HG02759 (cell line): ENCODE results near the gene KCNJ5.

Experiments
- ATAC-seq: cut with Tn5 transposase; IDR thresholded peaks from one replicate; pipeline ENCODE4 v1.9.1; 2021; ENCODE audit warnings: mild to moderate bottlenecking, moderate library complexity; ENCODE audit not compliant: unreplicated experiment

The KCNJ5 gene

DNA sequence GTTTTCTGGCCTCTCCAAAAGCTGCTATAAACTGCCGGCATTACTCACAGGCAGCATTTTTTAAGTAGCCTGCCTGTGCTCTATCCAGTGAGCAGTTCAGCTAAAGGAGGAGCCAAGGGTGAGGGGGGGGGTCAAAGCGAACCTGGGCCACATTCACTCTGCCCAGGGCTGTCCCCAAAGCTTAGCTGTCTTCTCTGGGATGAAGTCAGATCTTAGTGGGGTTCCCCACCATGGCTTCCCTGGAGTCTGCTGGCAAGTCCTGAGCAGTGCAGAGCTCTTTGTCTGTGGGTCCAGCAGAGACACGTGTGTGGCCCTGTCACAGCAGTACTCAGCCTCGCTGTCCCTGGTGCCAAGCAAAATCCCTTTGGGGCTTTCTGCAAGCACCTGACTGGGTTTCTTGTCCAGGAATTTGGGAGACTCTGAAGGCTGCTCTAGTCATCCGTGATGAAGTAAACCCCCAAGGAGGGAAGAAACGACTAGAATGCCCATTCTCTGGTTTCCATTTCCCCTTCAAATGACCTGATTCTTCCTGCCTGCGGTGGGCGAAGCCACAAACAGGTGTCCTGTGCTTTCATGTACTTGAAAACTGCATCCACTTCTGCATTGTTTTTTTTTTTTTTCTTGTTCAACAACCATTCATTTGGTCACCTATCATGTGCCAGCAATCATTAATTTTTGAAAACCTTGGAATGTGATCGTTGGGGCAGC lies 2.6 kb downstream of the KCNJ5 start:
- ATAC-seq: peak; percentile 67

DNA sequence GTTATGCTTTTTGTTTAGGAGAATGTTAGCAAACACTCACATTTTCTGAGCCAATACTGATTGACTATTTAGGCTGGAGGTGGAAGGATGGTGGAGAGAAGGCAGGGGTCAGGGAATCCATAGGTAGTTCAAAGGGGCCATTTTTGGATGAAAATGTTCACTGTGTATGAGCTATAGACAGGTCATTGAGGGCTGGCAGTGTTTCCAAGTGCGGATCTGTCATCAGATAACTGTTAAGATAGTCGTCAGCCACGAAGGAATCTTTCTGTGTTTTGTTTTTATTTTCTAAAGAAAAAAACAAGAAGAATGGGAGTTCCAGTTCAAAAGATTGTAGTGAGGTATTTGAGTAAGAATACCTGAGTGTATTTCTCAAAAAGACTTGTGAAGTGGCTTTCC lies 3.1 kb downstream of the KCNJ5 start:
- peak; percentile 6 for ATAC-seq

DNA sequence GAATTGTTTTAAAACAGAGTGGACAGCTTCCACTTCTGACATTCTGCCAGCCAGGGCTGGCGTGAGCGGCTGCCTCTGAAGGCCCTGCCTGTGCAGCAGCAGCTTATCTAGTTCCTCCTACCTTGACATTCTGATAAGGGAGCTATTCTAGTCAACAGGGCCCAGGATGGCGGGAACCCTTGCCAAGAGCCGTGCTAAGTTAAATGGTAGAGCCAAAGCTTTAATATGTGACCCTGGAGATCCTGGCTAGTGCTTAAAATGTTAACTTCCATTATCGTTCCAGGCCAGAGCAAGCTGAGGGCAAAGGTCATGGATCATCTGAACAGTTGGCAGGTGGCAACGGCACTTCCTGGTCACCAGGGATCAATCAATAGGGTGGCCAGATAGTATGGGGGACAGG lies 3.5 kb downstream of the KCNJ5 start:
- no peak for ATAC-seq

DNA sequence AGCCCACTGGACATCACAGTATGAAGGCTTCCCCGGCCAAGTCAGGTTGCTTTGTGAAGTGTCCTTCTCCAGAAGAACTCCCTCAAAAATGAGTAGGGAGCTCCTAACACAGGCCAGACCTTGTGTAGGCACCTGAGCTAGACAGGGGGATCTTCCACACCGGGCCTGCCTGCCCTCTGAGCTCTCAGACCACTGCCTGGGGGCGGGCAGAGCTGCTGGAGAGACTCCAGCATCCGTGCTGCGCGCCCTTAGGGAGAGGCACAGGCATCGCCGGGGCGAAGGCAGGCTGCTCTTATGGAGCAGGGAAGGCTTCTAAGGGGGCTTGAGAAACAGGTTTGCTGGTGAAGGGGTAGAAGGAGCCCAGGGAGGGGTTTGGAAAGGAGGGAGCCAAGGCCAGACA lies 4.4 kb downstream of the KCNJ5 start:
- ATAC-seq: no peak

DNA sequence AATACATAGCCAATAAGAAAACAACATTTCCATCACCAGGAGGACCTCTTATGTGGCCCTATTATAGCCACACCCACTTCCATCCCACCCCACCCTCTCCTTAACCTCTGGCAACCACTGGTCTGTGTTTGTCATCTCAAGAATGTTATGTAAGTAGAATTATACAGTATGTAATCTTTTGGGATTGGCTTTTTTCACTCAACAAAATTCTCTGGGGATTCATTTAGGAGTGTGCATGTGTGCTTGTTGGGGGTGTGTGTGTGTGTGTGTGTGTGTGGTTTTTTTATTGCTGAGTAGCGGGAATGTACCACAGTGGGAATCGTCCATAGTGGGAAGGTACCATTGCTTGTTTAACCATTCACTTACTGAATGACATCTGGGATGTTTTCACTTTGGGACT lies 5.2 kb downstream of the KCNJ5 start:
- no peak for ATAC-seq

DNA sequence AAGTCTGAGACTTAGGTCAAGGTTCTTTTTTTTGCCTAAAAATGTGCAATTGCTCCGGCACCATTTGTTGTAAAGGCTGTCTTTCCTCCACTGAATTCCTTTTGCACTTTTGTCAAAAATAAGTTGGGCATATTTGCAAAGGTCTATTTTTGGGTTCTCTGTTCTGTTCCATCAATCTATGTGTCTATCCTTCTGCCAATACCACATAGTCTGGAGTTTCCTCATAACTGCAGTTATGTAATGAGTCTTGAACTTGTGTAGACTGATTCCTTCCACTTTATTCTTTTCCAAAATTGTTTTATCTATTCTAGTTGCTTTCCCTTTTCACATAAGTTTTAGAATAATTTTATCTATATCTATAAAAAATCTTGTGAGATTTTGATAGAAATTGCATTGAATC lies 6.7 kb downstream of the KCNJ5 start:
- ATAC-seq: no peak

DNA sequence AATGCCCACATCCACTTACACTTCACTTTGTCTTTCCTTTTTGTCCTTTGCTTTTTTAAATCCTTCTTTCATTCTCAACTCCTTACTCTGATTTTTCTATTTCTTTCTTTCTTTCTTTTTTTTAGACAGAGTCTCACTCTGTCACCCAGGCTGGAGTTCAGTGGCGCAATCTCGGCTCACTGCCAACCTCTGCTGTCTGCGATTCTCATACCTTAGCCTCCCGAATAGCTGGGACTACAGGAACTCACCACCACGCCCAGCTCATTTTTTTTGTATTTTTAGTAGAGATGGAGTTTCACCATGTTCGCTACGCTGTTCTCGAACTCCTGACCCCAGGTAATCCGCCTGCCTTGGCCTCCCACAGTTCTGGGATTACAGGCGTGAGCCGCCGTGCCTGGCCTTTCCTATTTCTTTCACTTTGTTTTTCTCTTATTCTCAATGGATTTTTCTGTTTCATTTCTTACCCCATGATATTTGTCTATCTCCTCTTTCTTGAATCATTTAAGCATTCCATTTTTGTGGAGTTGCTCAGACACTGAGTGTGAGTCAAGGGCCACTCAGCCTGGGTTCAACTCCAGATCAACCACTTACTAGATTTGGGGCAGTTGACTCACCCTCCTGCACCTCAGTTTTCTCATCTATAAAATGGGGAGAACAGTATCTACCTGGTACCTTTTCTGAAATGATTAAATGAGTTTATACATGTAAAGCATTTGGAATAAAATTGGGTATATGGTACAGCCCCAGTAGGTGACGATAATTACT lies 7.6 kb downstream of the KCNJ5 start:
- ATAC-seq: no peak

DNA sequence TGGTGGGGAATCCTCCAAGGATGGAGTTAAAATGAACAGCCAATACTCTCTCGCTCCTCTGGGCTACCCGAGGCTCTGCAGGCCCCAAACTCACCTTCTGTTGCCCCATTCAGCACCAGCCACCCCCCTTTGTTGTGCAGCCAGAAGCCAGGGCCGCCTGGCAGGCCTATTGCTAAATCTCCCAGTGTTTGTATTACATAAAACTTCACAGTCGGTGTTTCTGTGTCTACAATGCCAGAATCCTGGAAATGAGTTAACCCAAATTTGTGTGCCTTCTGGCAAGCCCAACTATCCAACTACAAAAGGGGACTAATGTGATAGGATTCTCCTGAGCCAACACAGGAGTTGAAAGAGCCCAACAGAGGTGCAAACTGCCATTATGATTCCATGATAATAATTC lies 9.3 kb downstream of the KCNJ5 start:
- ATAC-seq: no peak

DNA sequence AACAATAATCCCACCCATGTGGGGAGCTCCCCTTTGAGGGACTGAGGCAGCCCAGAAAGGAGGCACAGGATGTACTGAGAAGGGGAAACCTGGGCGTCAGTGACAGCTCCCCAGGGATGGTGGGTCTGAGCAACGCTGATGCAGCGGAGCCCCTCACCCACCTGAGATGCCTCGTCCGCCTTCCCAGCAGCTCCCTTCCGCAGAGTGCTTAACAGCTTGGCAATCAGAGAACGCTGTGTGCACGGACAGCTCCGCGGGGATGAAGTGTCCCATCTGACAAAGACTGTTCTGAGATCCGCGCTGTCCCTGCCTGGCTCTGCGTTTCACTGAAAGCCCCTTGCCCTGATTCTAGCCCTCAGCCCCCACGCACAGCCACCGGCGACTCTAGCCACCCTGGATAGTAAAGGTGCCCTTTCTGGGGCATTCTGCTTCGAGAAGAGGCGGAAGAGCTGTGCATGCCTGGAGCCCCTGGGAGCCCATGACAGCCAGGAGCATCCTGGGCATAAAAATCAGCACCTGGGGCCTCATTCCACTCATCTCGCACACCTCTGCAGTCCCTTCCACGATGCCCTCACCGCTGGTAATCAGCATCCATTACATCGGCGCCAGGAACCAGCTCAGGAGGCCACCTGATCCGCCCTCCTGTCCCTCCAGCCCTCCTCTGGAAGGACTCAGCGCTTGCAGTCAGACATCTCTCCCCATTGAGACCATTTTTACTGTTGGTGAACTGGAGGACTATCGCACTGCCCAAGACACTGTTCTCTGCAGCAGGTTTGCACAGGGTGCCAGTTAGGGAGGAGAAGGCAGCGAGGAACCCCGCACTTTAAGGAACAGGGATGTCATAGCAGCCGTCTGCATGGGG lies 10.7 kb downstream of the KCNJ5 start:
- ATAC-seq: no peak

DNA sequence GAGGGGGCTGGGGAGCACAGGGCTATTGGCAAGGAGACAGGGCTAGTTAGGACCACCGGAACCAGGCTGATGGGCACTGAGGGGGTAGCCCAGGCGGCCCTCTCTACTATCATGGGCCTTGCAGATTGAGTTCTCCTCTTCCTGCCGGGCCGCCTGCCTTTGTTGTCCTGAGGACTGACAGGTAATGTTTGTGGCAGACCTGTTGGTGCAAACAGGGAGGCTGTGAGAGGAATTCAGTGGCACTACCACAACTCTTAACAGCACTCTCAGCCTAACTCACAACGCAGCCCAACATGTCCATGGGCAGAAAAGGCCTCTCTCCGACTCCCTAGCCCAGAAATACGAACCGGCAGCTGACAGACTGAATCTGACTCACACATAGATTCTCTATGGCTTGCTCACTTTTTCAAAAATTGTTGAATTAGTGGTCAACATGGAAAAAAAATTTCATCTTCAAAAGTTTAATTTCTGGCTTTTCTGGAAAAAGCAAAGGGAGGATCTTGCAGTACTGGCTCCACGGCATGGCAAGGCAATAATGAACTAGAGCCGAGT lies 11.4 kb downstream of the KCNJ5 start:
- no peak for ATAC-seq

DNA sequence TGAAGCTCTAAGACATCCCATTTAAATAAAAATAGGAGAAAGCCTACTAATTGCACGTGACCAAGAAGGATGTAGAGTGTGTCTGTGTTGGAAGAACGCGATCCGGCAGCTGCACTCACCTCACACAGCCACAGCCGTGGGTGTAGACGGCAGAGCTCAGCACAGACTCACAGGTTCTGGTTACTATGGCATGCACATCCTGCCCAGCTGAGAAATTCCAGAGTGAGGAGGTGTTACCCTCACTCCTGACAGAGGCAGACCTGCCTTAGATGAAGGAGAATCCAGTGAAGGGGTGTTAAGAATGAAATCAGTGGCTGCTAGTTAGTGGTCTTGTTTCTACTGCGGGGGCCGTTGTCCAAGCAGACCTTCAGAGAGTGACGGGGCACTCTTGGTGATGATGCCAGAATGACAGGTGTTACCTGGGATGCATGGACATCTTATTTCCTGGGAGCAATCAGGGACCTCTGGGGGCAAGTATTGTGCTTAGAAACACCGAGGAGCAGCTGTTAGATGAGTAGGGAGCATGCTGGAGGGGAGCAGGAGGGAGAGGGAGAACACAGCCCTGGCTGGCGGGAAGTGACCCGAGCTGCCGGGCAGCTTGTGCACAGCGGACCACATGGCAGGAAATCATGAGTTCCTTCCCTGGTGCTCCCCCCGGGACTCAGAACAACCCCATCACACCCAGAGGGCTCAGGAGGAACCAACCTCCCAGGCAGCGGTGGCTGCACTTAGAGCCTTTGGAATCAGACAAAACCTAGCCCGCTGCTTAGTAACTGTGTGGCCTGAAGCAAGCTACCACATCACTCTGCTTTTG lies 12.3 kb downstream of the KCNJ5 start:
- no peak for ATAC-seq

DNA sequence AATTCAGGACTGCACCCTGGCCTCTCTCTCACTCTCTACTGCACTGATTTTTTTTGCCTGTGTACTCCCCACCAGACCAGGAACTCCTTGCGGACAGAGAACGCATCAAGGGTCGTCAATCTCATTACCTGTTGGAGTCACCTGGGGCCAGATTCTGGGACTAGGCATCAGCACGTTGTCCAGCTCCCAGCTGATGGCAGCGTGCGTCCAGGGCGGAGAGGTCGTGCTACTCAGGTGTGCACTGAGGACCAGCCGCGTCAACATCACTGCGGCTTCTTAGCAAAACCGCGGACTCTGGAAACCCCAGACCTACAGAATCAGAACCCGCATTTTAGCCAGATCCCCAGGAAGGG lies 13.1 kb downstream of the KCNJ5 start:
- no peak for ATAC-seq

DNA sequence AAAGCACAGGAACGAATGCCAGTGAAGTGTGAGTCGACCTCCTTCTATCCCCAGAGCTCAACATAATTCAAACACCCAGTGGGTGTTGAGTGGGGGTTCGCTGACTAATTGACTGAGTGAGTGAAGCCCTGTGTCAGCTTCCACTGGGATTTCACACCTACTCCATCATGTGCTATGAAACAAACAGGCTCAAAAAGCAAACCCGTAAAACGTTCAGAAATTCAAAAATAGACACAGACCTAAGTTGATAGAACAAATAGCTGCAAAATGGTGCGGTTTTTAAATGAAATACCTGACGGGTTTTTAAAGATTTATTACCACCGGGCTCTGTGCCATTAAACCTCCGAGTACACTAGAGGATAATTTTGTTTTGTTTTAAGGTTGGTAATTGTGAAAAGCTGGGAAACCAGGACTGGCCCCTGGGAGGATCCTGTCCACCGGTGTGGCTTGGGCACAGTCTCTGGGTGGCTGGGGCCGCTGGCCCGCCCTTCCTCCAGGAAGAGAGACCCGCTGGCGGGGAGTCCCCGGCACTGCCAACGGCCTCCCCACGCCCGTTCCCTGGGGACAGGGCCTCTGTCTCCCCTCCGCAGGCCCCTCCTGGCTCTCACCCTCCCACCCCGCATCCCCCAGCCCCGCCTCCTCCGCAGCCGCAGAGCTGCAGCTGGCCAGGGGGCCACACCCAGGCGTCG lies 13.6 kb downstream of the KCNJ5 start:
- peak; percentile 53 for ATAC-seq

DNA sequence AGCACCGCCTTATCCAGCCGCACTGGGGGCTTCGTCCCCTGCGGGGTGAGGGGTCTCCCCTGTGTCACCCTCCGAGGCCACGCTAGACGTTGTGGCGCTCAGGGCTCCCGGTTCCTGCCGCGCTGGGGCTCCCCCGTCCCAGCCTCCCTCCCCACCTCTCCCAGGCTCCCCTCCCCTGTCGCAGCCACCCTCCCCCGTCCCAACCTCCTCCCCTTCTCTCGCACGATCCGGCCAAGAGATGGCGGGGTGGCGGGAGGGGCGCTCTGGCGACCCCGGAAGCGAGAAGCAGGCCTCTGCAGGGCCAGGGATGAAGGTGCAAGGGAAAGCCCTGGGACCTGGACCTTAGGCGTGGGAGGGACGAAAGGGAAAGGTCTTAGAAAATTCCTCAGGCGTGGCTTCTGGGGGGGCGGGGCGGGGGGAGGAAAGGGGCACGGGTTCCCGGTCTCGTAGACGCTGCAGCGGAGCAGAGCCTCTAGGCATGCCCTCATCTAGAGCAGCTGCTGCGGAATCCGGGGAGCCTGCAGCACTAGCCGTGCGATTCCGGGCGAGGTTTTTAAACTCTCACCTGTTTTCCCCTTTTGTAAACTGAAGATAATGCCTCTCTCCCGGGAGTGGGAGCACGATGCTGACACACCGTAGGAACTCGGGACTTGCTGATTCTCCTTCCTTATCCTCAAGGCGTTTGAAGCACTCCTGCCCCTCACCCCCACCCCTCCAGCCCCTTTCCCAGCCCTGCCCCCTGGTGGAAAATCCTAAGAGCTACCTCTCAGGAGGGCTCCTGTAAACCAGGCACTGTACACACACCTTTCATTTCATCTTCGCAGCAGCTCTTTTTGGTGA lies 14.4 kb downstream of the KCNJ5 start:
- peak; percentile 55 for ATAC-seq

DNA sequence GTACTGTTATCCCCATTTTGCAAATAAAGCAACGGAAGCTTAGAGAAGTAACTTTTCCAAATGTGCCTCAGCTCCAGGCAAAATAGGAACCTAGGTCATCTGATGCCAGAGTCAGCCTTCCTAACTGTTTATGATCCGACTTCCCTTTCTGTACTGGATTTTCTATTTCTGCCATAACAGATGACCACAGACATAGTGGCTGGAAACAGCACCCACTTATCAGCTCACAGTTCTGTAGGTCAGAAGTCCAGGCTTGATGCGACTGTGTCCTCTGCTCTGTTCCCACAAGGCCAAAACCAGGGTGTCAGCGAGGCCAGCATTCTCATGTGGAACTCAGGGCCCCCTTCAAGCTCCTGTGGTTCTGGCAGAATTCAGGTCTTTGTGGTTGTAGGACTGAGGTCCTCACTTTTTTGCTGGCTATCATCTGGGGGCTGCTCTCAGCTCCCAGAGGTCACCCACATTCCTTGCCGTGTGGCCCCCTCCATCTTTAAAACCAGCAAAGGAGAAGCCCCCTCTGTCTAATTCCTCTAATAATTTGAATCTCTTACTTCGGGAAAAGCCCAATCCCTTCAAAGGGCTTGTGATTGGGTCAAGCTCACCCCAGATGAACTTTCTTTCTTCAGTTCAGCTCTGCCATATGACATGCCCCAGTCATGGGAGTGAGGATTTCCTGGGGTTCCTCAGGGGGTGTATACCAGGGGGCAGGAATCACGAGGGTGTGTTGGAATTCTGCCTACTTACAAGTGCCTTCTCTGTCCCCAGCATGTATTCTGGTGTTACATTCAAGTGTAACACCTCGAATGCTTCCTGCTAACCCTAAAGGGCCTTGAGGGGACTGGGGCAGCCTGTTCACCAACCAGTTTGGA lies 15.3 kb downstream of the KCNJ5 start:
- ATAC-seq: no peak

DNA sequence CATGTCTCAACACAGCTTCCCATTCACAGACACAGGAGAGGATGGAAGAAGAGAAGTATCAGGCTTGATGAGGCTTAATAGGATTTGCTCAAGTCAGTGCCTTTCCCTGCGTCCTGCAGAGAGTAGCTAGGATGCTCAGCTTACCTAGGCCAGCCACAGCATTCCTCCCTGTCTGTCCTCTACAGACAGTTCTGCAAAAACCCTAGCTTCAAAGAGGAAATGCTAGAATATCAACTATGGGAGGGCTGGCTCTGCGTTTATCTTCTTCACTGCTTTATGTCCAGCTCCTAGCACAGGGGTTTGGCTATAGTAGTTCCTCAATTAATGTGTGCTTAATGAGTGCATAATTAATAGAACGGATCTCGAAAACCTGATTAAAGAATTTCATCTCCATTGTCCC lies 16.4 kb downstream of the KCNJ5 start:
- no peak for ATAC-seq

DNA sequence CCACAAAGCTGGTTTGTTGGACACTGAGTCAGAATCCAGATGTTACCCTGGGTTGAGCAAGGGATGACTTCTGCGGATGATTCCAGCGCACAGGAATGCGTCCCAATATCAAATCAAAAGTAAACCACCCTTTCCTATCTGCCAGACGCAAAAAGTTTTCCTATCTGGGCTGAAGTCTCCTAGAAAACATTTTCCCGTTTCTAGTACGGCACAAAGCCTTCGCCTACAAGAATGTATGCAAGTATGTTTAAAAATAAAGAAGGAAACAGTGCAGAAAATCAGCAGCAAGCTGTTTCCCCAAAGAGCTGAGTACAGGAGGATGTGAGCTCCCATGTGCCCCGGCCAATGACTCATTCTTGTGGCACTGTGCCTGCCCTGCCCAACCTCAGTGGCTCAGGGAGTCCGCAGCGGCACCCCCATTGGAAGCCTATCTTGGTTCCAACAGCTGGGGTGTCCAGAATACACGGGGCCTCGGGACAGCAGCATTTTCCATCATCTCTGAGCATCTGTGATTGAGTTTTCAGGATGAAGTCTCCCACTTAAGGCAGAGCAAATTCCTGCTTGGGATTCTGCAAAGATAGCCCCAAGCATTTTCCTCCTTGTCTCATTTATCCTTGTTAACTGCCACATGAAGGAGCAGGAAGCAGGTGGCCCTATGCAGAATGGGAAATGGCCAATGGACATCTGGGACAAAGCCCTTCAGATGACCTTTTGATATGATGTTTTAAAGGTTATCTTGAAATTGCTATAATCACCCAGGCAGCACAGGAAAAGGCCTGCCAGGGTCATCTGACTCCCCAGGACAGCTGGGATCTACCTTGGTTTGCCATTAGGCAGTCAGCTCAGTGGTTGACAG lies 17.5 kb downstream of the KCNJ5 start:
- no peak for ATAC-seq
